Osteoblast (primary cell): ENCODE data around the gene DNAAF5. TPM values are rescaled to one million over a fixed set of nuclear protein-coding genes. Genes with fewer than 3 reads are reported as not detected.

Experiments used
- DNase-seq: peaks from one replicate; pipeline ENCODE4 v3.0.0; 2011; ENCODE audit warnings: low spot score, mixed read lengths; ENCODE audit not compliant: insufficient read length; ENCODE audit errors: missing footprints
- H2AFZ ChIP-seq: 2 replicates; pipeline ENCODE4 v1.6.0; 2011; ENCODE audit warnings: mild to moderate bottlenecking, low read length
- H3K27ac ChIP-seq: 2 replicates; pipeline ENCODE4 v1.5.1; 2011; ENCODE audit warnings: mild to moderate bottlenecking, low read depth, low read length, moderate library complexity
- H3K27me3 ChIP-seq: 2 replicates; pipeline ENCODE4 v1.6.0; 2012; ENCODE audit warnings: mild to moderate bottlenecking, control low read depth, inconsistent platforms, low read length, moderate library complexity; ENCODE audit not compliant: insufficient read depth
- H3K36me3 ChIP-seq: 2 replicates; pipeline ENCODE4 v1.5.1; 2011; ENCODE audit warnings: mild to moderate bottlenecking, low read length, control low read depth, moderate library complexity; ENCODE audit not compliant: insufficient read depth
- H3K4me1 ChIP-seq: 2 replicates; pipeline ENCODE4 v1.5.1; 2011; ENCODE audit warnings: mild to moderate bottlenecking, low read length, control low read depth, moderate library complexity; ENCODE audit not compliant: insufficient read depth
- H3K4me2 ChIP-seq: 2 replicates; pipeline ENCODE4 v1.6.0; 2011; ENCODE audit warnings: mild to moderate bottlenecking, low read length; ENCODE audit not compliant: insufficient read depth
- H3K4me3 ChIP-seq: fragments of 200-600 bp; sonication (generic); 3 replicates; pipeline ENCODE4 v1.5.1; 2012; ENCODE audit warnings: mild to moderate bottlenecking, low read length, inconsistent platforms; ENCODE audit not compliant: insufficient read depth
- H3K79me2 ChIP-seq: 2 replicates; pipeline ENCODE4 v1.6.0; 2012; ENCODE audit warnings: mild to moderate bottlenecking, low read length, control low read depth, inconsistent platforms; ENCODE audit not compliant: insufficient read depth
- H3K9me3 ChIP-seq: 2 replicates; pipeline ENCODE4 v1.5.1; 2011; ENCODE audit warnings: low read depth, low read length, control low read depth
- H4K20me1 ChIP-seq: 2 replicates; pipeline ENCODE4 v1.6.0; 2012; ENCODE audit warnings: mild to moderate bottlenecking, low read length, control low read depth; ENCODE audit not compliant: insufficient read depth
- total RNA-seq: library from RNA; depleted of rRNA; stranded (reverse); fragments of >200 nt; gene quantifications from 2 replicates; pipeline ENCODE4 v1.2.3, GENCODE V29; 2012
- TF ChIP-seq, protein P1 (sequence below): IDR thresholded peaks from 2 replicates; pipeline ENCODE4 v1.5.1; 2011; ENCODE audit warnings: mild to moderate bottlenecking, low read depth, low read length, moderate library complexity; ENCODE audit errors: extremely low read depth

DNAAF5 gene
- 19.7 and 22.4 TPM in 2 replicates for total RNA-seq

DNA sequence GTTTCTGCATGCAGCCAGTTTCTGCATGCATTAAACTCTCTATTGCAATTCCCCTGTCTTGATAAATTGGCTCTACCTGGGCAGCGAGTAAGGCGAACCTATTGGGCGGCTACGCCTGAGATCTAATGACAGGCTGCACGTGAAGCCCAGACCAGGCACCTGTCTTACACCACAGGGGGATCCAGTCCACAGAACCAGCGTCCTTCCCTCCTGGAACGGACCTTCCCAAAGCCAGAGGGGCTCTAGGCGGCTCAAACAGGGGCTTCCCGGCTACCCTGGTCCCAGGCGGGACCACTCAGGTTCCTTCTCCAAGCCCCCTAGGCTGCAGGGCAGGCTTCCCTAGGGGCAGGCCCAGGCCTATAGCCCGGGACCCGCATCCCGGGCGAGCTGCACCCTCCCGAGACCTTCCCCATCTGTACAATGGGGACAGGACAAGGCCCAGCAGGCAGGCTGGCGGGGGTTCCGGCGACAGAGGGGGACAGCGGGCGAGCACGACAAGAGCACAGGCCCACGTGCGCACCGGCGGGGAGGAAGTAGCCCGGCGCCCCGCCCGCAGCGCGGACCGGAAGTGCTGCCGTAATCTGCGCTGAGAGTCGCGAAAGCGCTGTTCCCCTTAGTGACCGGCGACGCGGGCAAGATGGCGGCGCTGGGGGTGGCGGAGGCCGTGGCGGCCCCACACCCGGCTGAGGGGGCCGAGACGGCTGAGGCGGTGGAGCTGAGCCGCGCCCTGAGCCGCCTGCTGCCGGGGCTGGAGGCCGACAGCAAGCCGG lies at the start of gene DNAAF5:
Gene DNAAF5, plus strand, starts transcription at position 616 of the 770 bp plus-strand sequence. Its CDS starts 22 bp downstream, at position 638.
- TF ChIP-seq, protein P1, sequence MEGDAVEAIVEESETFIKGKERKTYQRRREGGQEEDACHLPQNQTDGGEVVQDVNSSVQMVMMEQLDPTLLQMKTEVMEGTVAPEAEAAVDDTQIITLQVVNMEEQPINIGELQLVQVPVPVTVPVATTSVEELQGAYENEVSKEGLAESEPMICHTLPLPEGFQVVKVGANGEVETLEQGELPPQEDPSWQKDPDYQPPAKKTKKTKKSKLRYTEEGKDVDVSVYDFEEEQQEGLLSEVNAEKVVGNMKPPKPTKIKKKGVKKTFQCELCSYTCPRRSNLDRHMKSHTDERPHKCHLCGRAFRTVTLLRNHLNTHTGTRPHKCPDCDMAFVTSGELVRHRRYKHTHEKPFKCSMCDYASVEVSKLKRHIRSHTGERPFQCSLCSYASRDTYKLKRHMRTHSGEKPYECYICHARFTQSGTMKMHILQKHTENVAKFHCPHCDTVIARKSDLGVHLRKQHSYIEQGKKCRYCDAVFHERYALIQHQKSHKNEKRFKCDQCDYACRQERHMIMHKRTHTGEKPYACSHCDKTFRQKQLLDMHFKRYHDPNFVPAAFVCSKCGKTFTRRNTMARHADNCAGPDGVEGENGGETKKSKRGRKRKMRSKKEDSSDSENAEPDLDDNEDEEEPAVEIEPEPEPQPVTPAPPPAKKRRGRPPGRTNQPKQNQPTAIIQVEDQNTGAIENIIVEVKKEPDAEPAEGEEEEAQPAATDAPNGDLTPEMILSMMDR, result no peak

GRCh38 chr7:676972-677385 lies 49.5 kb upstream of the DNAAF5 start:
- H3K36me3 ChIP-seq, result no peaks in the 10 kb centered on the region
- TF ChIP-seq, protein P1, result no peak

More for the DNA sequence above, at the start of gene DNAAF5:
- Histone ChIP-seq H3K4me3 (peak within 1 kb of the TSS; percentile 78), H3K4me2 (peak within 1 kb of the TSS; percentile 82), H4K20me1 (peaks cover 15% of the 10 kb centered on the region), H3K79me2 (peaks cover 24% of the 10 kb centered on the region), H2AFZ (peak within 1 kb of the TSS; percentile 73), H3K9me3 (no peaks in the 10 kb centered on the region), H3K27ac (peak within 1 kb of the TSS; percentile 30), H3K27me3 (no peaks in the 10 kb centered on the region), H3K4me1 (peaks cover 21% of the 10 kb centered on the region), H3K36me3 (peaks cover 10% of the 10 kb centered on the region)
- DNase-seq, result peak; percentile 100

GRCh38 chr7:680411-681127 lies 45.9 kb upstream of the DNAAF5 start:
- Histone ChIP-seq H3K36me3 (no peaks in the 10 kb centered on the region), H3K27me3 (no peaks in the 10 kb centered on the region), H3K79me2 (no peaks in the 10 kb centered on the region), H2AFZ (no peak overlapping the region), H3K4me3 (no peak overlapping the region), H4K20me1 (no peaks in the 10 kb centered on the region), H3K4me1 (no peaks in the 10 kb centered on the region), H3K27ac (no peak overlapping the region), H3K9me3 (no peaks in the 10 kb centered on the region), H3K4me2 (no peak overlapping the region)
- DNase-seq, result peak; percentile 59
- TF ChIP-seq, protein P1, result no peak

More at GRCh38 chr7:676972-677385, 49.5 kb upstream of the DNAAF5 start:
- no peak overlapping the region for H3K4me3 ChIP-seq
- H3K27me3 ChIP-seq, result no peaks in the 10 kb centered on the region
- no peaks in the 10 kb centered on the region for H3K4me1 ChIP-seq
- H3K79me2 ChIP-seq, result no peaks in the 10 kb centered on the region
- H3K4me2 ChIP-seq, result no peak overlapping the region
- no peak for DNase-seq
- H3K9me3 ChIP-seq, result no peaks in the 10 kb centered on the region
- no peak overlapping the region for H2AFZ ChIP-seq
- H3K27ac ChIP-seq, result no peak overlapping the region
- H4K20me1 ChIP-seq, result no peaks in the 10 kb centered on the region
